Spleen (tissue), 11 donors: ENCODE data around the gene HIVEP3. TPM values are rescaled to one million over a fixed set of nuclear protein-coding genes. Genes with fewer than 3 reads are reported as not detected.

Source experiments
- DNase-seq: peaks from one replicate; pipeline ENCODE4 v3.0.0-alpha.2; 2020
- H3K27ac ChIP-seq, 8 donors: fragments of 200-600 bp; sonication (generic) in 7 of 8; 1 replicate in 4 of 8; 2 replicates in 4 of 8; pipeline versions ENCODE4 v1.5.0 to v1.8.0; 2016 to 2021; ENCODE audit warnings: inconsistent platforms in 4 of 8, mild to moderate bottlenecking in 4 of 8, moderate library complexity in 1 of 8
- H3K27me3 ChIP-seq, 7 donors: fragments of 200-600 bp; sonication (generic) in 6 of 7; replicated peaks in 1 of 7; 1 replicate in 4 of 7; 2 replicates in 3 of 7; pipeline versions ENCODE4 v1.5.0 to v1.8.0; 2016 to 2021; ENCODE audit warnings: inconsistent platforms in 3 of 7, mild to moderate bottlenecking in 1 of 7
- H3K36me3 ChIP-seq, 6 donors: fragments of 200-600 bp; sonication (generic) in 5 of 6; 1 replicate in 4 of 6; 2 replicates in 2 of 6; pipeline versions ENCODE4 v1.5.0 to v1.8.0; 2016 to 2021; ENCODE audit warnings: inconsistent platforms in 2 of 6
- H3K4me1 ChIP-seq, 6 donors: fragments of 200-600 bp; sonication (generic) in 5 of 6; 1 replicate in 3 of 6; 2 replicates in 3 of 6; pipeline versions ENCODE4 v1.5.0 to v1.8.0; 2016 to 2021; ENCODE audit warnings: inconsistent platforms in 3 of 6
- H3K4me3 ChIP-seq, 8 donors: fragments of 200-600 bp; sonication (generic) in 7 of 8; 1 replicate in 4 of 8; 2 replicates in 4 of 8; pipeline versions ENCODE4 v1.5.0 to v1.8.0; 2016 to 2021; ENCODE audit warnings: inconsistent platforms in 4 of 8, mild to moderate bottlenecking in 4 of 8, moderate library complexity in 2 of 8
- H3K9me3 ChIP-seq, 8 donors: fragments of 200-600 bp; sonication (generic) in 7 of 8; 1 replicate in 4 of 8; 2 replicates in 4 of 8; pipeline versions ENCODE4 v1.5.0 to v1.8.0; 2016 to 2021; ENCODE audit warnings: inconsistent platforms in 4 of 8
- POLR2A ChIP-seq, 3 donors: fragments of 450-650 bp; IDR thresholded peaks; one replicate each; pipeline ENCODE4 v1.5.1; 2017; ENCODE audit warnings: antibody characterized with exemption in 3 of 3, mild to moderate bottlenecking in 1 of 3
- POLR2AphosphoS5 ChIP-seq, 3 donors: sonication (generic); formaldehyde crosslinking; IDR thresholded peaks; one replicate each; pipeline ENCODE4 v1.5.1; 2017; ENCODE audit warnings: antibody characterized with exemption in 3 of 3
- WGBS, 5 donors: extraction: QIAGEN DNeasy Blood & Tissue Kit in 3 of 5; methylation state at CpG; one replicate each; pipeline versions ENCODE4 v1.1.5 to v1.1.7; 2013 to 2018; 5-methylcytosine and 5-hydroxymethylcytosine counted together
- intact Hi-C: fragments of 100-400 bp; cut with DNase I; formaldehyde crosslinking; loops from one replicate; pipeline ENCODE4 v1.15.0; 2023; ENCODE audit warnings: low total_unique reads
- polyA plus RNA-seq, 3 donors: library from polyadenylated mRNA; stranded (reverse); fragments of 200-250 nt; gene quantifications; one replicate each; pipeline ENCODE4 v1.2.1, GENCODE V29; 2013
- total RNA-seq, 7 donors: library from RNA; depleted of rRNA in 3 of 7; stranded (reverse); fragments of >200 nt in 3 of 7; fragmentation: NEBNext Ultra II Directional in 4 of 7; extraction: Animal tissue kit (Norgen Biotek cat#: 25700) in 4 of 7; gene quantifications; one replicate each; pipeline versions ENCODE4 v1.1.0 to v1.2.1, GENCODE V29; 2016 to 2021
- TF ChIP-seq, protein P1 (sequence below), 11 experiments: fragments of 200-600 bp in 7 of 11; fragments of 450-650 bp in 4 of 11; sonication (generic) in 4 of 11; IDR thresholded peaks in 8 of 11; conservative IDR thresholded peaks in 3 of 11; 1 replicate in 7 of 11; 2 replicates in 4 of 11; pipeline versions ENCODE4 v1.4.0 to v1.8.0; 2016 to 2021; ENCODE audit warnings: antibody characterized with exemption in 11 of 11, inconsistent platforms in 4 of 11, mild to moderate bottlenecking in 1 of 11
- donor health status: healthy with polysubstance abuse.
- donor health status: DM: no; HTN: no; CAD: no; lungs with moderate emphysema.
- donor health status: DM: no; HTN: no; CAD: no.
- donor health status: Bipolar disorder and iron deficiency.
- donor health status: healthy.
- donor health status: DM: no; HTN: no; CAD: no.
- donor health status: DM: yes; HTN: yes; CAD: no.

HIVEP3 gene
- total and polyA plus RNA-seq, 10 donors: 2.4 to 21.2 (median 8.2) TPM

DNA sequence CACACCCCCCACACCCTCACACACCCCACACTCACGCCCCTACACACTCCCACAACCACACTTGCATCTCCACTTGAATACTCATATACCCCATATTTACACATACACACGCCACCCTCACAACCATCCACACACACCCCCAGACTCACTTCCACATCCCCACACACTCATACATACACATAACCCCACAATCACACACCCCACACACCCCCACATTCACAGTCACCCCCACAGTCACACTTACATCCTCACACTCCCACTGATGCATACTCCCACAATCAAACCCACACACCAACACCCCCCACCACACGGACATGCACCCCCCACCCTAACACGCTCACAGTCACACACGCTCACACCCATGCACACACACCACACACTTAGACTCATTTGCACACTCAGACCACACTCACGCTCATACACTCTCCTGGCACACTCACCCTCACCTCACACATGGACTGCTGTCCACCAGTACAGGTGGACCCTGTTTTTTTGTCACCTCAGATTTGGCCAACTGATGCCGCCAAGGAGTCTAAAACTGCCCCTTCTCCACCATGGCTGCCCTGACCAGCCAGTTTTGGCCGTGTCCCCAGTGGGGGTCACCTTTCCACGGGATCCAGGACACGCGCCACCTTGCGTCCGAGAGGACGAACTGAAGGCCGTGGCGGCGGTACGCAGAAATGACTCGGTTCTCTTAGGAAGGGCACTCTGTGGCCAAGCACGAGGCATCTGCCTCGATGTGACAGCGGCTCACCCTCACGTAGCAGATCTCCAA is 388.9 kb downstream of the HIVEP3 start:
- Histone ChIP-seq H3K9me3 (no peaks in the 10 kb centered on the region), H3K27ac (no peak overlapping the region), H3K36me3 (peaks cover 0 to 7% (median 3%) of the 10 kb centered on the region in 6 donors), H3K4me1 (no peaks in the 10 kb centered on the region), H3K27me3 (no peaks in the 10 kb centered on the region), H3K4me3 (no peak overlapping the region)
- 91 to 96% (median 93%) methylated on average over 23 of the region's 23 CpGs for WGBS, 5 donors
- intact Hi-C loops: no loop called here
- TF ChIP-seq POLR2A (IDR thresholded peaks at IDR 0.05): no peak
- no peak for TF ChIP-seq POLR2AphosphoS5 (IDR thresholded peaks at IDR 0.05)
- TF ChIP-seq, protein P1, sequence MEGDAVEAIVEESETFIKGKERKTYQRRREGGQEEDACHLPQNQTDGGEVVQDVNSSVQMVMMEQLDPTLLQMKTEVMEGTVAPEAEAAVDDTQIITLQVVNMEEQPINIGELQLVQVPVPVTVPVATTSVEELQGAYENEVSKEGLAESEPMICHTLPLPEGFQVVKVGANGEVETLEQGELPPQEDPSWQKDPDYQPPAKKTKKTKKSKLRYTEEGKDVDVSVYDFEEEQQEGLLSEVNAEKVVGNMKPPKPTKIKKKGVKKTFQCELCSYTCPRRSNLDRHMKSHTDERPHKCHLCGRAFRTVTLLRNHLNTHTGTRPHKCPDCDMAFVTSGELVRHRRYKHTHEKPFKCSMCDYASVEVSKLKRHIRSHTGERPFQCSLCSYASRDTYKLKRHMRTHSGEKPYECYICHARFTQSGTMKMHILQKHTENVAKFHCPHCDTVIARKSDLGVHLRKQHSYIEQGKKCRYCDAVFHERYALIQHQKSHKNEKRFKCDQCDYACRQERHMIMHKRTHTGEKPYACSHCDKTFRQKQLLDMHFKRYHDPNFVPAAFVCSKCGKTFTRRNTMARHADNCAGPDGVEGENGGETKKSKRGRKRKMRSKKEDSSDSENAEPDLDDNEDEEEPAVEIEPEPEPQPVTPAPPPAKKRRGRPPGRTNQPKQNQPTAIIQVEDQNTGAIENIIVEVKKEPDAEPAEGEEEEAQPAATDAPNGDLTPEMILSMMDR (IDR thresholded peaks at IDR 0.05 in 8 of 11, conservative IDR thresholded peaks at IDR 0.05 in 3 of 11): no peak
- DNase-seq: peak; percentile 48

DNA sequence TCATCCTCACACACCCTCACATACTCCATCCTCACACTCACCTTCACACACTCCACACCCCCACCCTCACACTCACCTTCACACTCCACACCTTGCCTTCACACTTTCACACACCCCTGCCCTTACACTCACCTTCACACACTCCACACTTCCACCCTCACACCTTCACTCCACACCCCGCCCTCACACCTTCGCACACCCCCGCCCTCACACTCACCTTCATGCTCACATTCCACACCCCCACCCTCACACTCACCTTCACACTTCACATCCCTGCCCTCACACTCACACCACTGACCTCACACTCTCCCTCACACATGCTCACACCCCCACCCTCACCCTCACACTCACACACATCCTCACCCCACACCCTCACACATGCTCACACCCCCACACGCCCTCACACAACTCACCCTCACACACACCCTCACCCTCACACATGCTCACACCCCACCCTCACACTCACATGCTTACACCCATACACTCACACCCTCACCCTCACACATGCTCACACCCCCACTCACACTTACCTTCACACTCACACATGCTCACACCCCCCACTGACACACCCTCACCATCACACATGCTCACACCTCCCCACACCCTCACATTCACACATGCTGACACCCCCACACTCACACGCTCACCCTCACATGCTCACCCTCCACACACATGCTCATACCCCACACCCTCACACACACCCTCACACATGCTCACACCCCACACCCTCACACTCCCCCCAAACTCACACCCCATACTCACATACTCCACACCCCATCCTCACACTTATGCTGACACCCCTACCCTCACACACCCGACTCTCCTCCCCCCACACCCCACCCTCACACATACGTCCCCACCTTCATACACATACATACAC is 389.8 kb downstream of the HIVEP3 start:
- H3K27me3 ChIP-seq: no peaks in the 10 kb centered on the region
- TF ChIP-seq, protein P1 (IDR thresholded peaks at IDR 0.05 in 8 of 11, conservative IDR thresholded peaks at IDR 0.05 in 3 of 11): no peak
- TF ChIP-seq POLR2AphosphoS5 (IDR thresholded peaks at IDR 0.05) (no peak), POLR2A (IDR thresholded peaks at IDR 0.05) (no peak)
- no peak overlapping the region for H3K27ac ChIP-seq
- no peak overlapping the region for H3K4me3 ChIP-seq
- peak; percentile 0 for DNase-seq
- H3K4me1 ChIP-seq: no peaks in the 10 kb centered on the region
- no peaks in the 10 kb centered on the region for H3K9me3 ChIP-seq
- H3K36me3 ChIP-seq: peaks cover 0 to 15% (median 9%) of the 10 kb centered on the region in 6 donors
- 61 to 92% (median 85%) methylated on average over 7 of the region's 7 CpGs for WGBS, 5 donors
- intact Hi-C loops: no loop called here

DNA sequence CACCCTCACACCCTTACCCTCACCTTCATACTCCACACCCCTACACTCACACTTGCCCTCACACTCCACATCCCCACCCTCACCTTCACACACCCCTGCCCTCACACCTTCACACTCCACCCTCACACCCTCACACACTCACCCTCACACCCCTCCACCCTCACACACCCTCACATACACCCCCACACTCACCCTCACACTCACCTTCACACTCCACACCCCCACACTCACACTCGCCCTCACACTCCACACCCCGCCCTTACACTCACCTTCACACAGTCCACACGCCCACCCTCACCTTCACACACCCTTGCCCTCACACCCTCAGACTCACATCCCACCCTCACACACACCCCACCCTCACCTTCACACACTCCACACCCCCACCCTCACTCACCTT is 390.6 kb downstream of the HIVEP3 start:
- peaks cover 0 to 21% (median 9%) of the 10 kb centered on the region in 6 donors for H3K36me3 ChIP-seq
- H3K4me1 ChIP-seq: no peaks in the 10 kb centered on the region
- DNase-seq: peak; percentile 11
- H3K27ac ChIP-seq: no peak overlapping the region
- TF ChIP-seq, protein P1 (IDR thresholded peaks at IDR 0.05 in 8 of 11, conservative IDR thresholded peaks at IDR 0.05 in 3 of 11): no peak
- no peak for TF ChIP-seq POLR2AphosphoS5 (IDR thresholded peaks at IDR 0.05)
- no peak for TF ChIP-seq POLR2A (IDR thresholded peaks at IDR 0.05)
- H3K4me3 ChIP-seq: no peak overlapping the region
- no peaks in the 10 kb centered on the region for H3K9me3 ChIP-seq
- 73 to 99% (median 94%) methylated on average over 3 of the region's 3 CpGs for WGBS, 5 donors
- no peaks in the 10 kb centered on the region for H3K27me3 ChIP-seq
- intact Hi-C loops: no loop called here
